Parietal lobe (tissue), 2 donors: ENCODE measurements around the gene IMPG1. TPM values are rescaled to one million over a fixed set of nuclear protein-coding genes. Genes with fewer than 3 reads are reported as not detected.

ENCODE experiments used
- small RNA-seq: library from RNA; depleted of rRNA; stranded (forward); fragments of <200 nt; gene quantifications from one replicate; pipeline ENCODE3, GENCODE V24; 2014; ENCODE audit warnings: low replicate concordance
- total RNA-seq: library from RNA; depleted of rRNA; stranded (reverse); fragments of >200 nt; gene quantifications from one replicate; pipeline ENCODE4 v1.2.3, GENCODE V29; 2014

The IMPG1 gene
- total RNA-seq: not detected

DNA sequence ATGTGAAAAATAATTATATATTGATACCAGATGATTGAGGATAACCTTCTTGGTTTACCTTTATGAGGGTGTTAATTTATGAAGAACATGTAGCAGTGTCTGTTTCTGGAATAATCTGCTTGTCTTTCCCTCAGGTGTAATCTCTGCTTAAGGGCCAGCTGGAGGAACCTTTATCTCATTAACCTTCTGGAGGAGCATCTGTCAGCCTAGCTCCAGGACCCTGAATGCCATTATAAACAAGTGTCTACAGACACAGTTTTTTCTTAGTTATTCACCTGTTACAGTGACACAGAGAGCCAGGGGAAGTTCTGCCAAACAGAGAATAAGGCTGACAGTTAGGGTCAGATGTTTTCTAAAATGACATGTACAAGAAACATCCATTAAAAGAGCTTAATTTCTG lies at the start of gene IMPG1:
Gene IMPG1, minus strand, starts transcription at position 101 of the 400 bp plus-strand sequence. CDS start 174 bp downstream, outside the sequence.

Small RNA genes lying within 50 kb of the gene (small RNA-seq; reads per million reads assigned to genes)
- gene RF00019 (not detected), gene RNU6-248P (not detected)
